ENCODE data around the gene ARHGEF1. TPM values are rescaled to one million over a fixed set of nuclear protein-coding genes. Genes with fewer than 3 reads are reported as not detected.

The ARHGEF1 gene
- total RNA-seq, 2 donors from 2014 or later = 929 to 961 TPM

GRCh38 chr19:41853768-41854167 is 29.2 kb upstream of the ARHGEF1 start:
- Mint-ChIP-seq H3K4me3 (no peak overlapping the region), H3K36me3 (ENCODE audit: low read depth) (no peaks in the 10 kb centered on the region), H3K4me1 (peaks cover 7% of the 10 kb centered on the region), H3K27me3 (peaks cover 43% of the 10 kb centered on the region), H3K27ac (no peak overlapping the region)
- DNase-seq (no peak), ATAC-seq (no peak)
- H3K9me3 ChIP-seq (ENCODE audit: control insufficient read depth, low read length, poor library complexity, severe bottlenecking) = no peaks in the 10 kb centered on the region

DNA sequence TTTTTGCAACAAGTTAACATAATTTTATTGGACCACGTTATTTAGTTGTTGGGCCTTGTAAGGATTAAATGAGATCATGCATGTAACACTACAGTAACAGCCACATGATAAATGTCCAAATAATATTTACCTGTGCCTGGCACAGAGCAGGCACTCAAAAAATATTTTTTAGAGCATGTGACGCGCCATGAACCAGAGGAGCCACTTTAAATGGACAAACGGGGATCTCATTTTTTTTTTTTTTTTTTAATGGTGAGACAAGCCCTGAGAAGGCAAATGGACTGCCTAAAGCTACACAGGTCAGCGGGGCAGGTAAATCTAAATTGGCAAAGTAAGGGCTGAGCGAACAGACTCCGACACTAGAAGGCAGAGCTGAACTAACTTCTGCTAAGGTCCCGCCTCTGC is 23.8 kb upstream of the ARHGEF1 start:
- ATAC-seq (no peak), DNase-seq (no peak)
- peaks cover 10% of the 10 kb centered on the region for H3K27me3 Mint-ChIP-seq
- peaks cover 9% of the 10 kb centered on the region for H3K36me3 Mint-ChIP-seq (ENCODE audit: low read depth)
- peak overlapping the region; percentile 99 for H3K4me3 Mint-ChIP-seq
- H3K4me1 Mint-ChIP-seq = peaks cover 37% of the 10 kb centered on the region
- H3K9me3 ChIP-seq (ENCODE audit: control insufficient read depth, low read length, poor library complexity, severe bottlenecking) = no peaks in the 10 kb centered on the region
- peak overlapping the region; percentile 100 for H3K27ac Mint-ChIP-seq

DNA sequence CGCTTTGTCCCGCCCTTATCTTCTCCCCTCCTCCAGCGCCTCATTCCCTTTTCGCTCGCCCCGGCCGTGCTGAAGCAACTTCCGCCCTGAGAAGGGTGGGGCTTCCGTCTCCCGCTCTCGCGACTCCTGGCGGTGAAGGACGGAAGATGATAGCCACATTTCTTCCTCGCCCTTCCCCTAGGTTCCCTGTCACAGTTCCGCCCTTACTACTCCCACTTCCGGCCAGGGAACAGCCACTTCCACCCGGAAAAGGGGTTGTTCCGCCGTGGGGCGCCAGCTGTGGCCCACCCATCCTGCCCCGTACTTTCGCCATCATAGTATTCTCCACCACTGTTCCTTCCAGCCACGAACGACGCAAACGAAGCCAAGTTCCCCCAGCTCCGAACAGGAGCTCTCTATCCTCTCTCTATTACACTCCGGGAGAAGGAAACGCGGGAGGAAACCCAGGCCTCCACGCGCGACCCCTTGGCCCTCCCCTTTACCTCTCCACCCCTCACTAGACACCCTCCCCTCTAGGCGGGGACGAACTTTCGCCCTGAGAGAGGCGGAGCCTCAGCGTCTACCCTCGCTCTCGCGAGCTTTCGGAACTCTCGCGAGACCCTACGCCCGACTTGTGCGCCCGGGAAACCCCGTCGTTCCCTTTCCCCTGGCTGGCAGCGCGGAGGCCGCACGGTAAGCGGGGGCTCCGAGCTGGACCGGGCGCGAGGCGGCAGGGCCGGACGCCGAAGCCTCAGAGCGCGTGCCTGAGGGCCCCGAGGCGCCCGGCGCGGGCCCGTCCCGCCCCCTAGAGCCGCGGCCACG is 23.2 kb upstream of the ARHGEF1 start, which contains the start of gene RPS19:
Gene RPS19 (plus strand): TSS at position 638 of the 801 bp plus-strand sequence. CDS start 520 bp downstream, outside the sequence.
- peak within 1 kb of the TSS; percentile 99 for H3K4me3 Mint-ChIP-seq
- ATAC-seq (peak; percentile 88), DNase-seq (peak; percentile 93 to 98 (median 96))
- H3K36me3 Mint-ChIP-seq (ENCODE audit: low read depth) = peaks cover 9% of the 10 kb centered on the region
- H3K27me3 Mint-ChIP-seq = peaks cover 4% of the 10 kb centered on the region
- H3K4me1 Mint-ChIP-seq = peaks cover 37% of the 10 kb centered on the region
- peak within 1 kb of the TSS; percentile 100 for H3K27ac Mint-ChIP-seq
- no peaks in the 10 kb centered on the region for H3K9me3 ChIP-seq (ENCODE audit: control insufficient read depth, low read length, poor library complexity, severe bottlenecking)

DNA sequence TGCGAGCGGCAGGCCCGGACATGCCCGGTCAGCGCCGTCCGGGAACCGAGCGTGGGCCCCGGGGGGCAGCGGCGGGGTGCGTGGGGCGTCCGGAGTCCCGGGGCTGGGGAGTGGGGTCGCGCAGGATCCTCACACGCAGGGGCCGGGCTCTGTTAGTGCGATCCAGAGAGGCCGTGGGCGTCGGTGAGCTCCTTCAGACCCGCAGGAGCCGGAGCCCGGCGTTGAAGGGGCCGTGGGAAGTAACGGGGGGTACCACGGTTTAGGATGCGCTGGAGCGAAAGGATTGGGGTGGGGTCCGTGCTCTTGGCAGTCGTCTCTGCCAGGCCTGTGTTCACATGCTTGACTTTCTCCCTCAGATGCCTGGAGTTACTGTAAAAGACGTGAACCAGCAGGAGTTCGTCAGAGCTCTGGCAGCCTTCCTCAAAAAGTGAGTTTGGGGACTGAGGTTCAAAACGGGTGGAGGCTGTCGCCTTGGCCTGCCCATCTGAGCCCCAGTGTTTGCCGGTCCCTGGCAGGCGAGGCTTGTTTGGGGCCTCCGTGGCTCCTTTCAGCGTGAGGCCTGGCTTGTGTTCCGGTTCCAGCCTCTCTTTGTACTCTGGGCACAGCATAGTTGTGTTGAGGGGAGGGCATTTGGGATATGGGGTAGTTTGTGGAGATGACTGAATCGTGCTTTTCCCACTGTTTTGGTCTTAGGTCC is 22.4 kb upstream of the ARHGEF1 start:
- Mint-ChIP-seq H3K4me3 (peak overlapping the region; percentile 99), H3K27ac (peak overlapping the region; percentile 100), H3K36me3 (ENCODE audit: low read depth) (peaks cover 9% of the 10 kb centered on the region), H3K27me3 (no peaks in the 10 kb centered on the region), H3K4me1 (peaks cover 37% of the 10 kb centered on the region)
- ATAC-seq = no peak
- no peak for DNase-seq
- H3K9me3 ChIP-seq (ENCODE audit: control insufficient read depth, low read length, poor library complexity, severe bottlenecking) = no peaks in the 10 kb centered on the region

DNA sequence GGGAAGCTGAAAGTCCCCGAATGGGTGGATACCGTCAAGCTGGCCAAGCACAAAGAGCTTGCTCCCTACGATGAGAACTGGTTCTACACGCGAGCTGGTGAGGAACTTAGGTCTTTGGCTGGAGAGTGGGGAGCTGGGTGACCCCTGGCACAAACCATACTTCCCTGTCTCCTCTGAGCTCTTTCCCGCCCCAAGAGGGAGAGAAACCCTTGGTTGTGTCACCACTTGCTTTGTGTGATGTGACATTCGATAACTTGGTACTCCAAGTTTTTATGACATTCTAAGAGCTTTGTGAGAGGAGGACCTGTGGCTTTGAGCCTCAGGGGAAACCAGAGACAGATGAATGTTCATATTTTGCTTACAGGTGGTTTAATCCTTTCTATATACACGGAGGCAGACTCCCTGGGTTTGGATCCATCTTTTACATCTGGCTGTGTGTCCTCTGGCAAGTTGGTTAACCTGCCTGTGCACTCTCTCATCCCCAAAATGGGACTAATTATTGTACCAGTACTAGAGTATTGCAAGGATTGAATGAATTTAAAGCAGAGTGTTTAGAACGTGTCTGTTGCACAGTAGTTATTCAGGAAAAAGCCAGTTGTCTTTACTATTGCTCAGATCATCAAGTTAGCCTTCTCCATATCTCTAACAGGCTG is 21.7 kb upstream of the ARHGEF1 start:
- no peak for DNase-seq
- H3K9me3 ChIP-seq (ENCODE audit: control insufficient read depth, low read length, poor library complexity, severe bottlenecking) = no peaks in the 10 kb centered on the region
- Mint-ChIP-seq H3K36me3 (ENCODE audit: low read depth) (peaks cover 9% of the 10 kb centered on the region), H3K27ac (peak overlapping the region; percentile 100), H3K4me1 (peaks cover 41% of the 10 kb centered on the region), H3K4me3 (peak overlapping the region; percentile 99), H3K27me3 (no peaks in the 10 kb centered on the region)
- no peak for ATAC-seq

GRCh38 chr19:41861846-41862245 is 21.1 kb upstream of the ARHGEF1 start:
- Mint-ChIP-seq H3K4me3 (peak overlapping the region; percentile 99), H3K4me1 (peaks cover 43% of the 10 kb centered on the region), H3K36me3 (ENCODE audit: low read depth) (peaks cover 9% of the 10 kb centered on the region), H3K27me3 (no peaks in the 10 kb centered on the region), H3K27ac (peak overlapping the region; percentile 100)
- ATAC-seq (no peak), DNase-seq (no peak)
- H3K9me3 ChIP-seq (ENCODE audit: control insufficient read depth, low read length, poor library complexity, severe bottlenecking) = no peaks in the 10 kb centered on the region

GRCh38 chr19:41862445-41862986 is 20.5 kb upstream of the ARHGEF1 start:
- Mint-ChIP-seq H3K27ac (peak overlapping the region; percentile 100), H3K36me3 (ENCODE audit: low read depth) (peaks cover 9% of the 10 kb centered on the region), H3K27me3 (no peaks in the 10 kb centered on the region), H3K4me3 (peak overlapping the region; percentile 68), H3K4me1 (peaks cover 43% of the 10 kb centered on the region)
- ATAC-seq (no peak), DNase-seq (no peak)
- H3K9me3 ChIP-seq (ENCODE audit: control insufficient read depth, low read length, poor library complexity, severe bottlenecking) = no peaks in the 10 kb centered on the region

GRCh38 chr19:41863209-41863931 is 19.6 kb upstream of the ARHGEF1 start:
- Mint-ChIP-seq H3K27me3 (no peaks in the 10 kb centered on the region), H3K4me3 (peak overlapping the region; percentile 68), H3K4me1 (peaks cover 50% of the 10 kb centered on the region), H3K27ac (peak overlapping the region; percentile 100), H3K36me3 (ENCODE audit: low read depth) (peaks cover 9% of the 10 kb centered on the region)
- no peak for ATAC-seq
- no peak for DNase-seq
- no peaks in the 10 kb centered on the region for H3K9me3 ChIP-seq (ENCODE audit: control insufficient read depth, low read length, poor library complexity, severe bottlenecking)

GRCh38 chr19:41864374-41864773 is 18.6 kb upstream of the ARHGEF1 start:
- peaks cover 9% of the 10 kb centered on the region for H3K36me3 Mint-ChIP-seq (ENCODE audit: low read depth)
- peaks cover 53% of the 10 kb centered on the region for H3K4me1 Mint-ChIP-seq

DNA sequence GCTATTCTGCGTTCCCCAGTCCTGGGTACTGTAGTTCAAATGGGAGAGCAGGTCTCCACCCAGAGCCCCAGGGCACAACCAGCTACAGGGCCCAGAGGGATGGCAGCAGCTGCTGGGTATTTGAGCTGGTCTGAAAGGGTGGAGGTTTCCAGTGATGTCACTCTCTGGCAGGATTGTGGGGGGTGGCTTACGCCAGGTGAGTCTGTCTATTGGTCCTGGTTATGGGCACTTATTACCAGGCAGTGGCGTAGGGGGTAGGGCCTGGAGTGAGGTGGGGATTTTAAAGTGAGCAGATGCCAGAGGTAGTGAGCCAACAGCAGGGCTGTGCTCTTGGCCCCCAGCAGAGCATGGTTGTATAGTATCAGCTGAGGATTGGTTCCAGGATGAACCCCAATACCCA is 16.7 kb upstream of the ARHGEF1 start:
- no peak for ATAC-seq
- Mint-ChIP-seq H3K27ac (peak overlapping the region; percentile 100), H3K4me3 (peak overlapping the region; percentile 69), H3K27me3 (no peaks in the 10 kb centered on the region), H3K4me1 (peaks cover 49% of the 10 kb centered on the region), H3K36me3 (ENCODE audit: low read depth) (peaks cover 9% of the 10 kb centered on the region)
- DNase-seq = no peak
- H3K9me3 ChIP-seq (ENCODE audit: control insufficient read depth, low read length, poor library complexity, severe bottlenecking) = no peaks in the 10 kb centered on the region

More at GRCh38 chr19:41864374-41864773, 18.6 kb upstream of the ARHGEF1 start:
- no peak for ATAC-seq
- peak overlapping the region; percentile 71 for H3K4me3 Mint-ChIP-seq
- no peaks in the 10 kb centered on the region for H3K27me3 Mint-ChIP-seq
- no peak for DNase-seq
- no peaks in the 10 kb centered on the region for H3K9me3 ChIP-seq (ENCODE audit: control insufficient read depth, low read length, poor library complexity, severe bottlenecking)
- peak overlapping the region; percentile 100 for H3K27ac Mint-ChIP-seq

GRCh38 chr19:41868120-41868988 is 14.6 kb upstream of the ARHGEF1 start:
- peak overlapping the region; percentile 45 for H3K4me3 Mint-ChIP-seq
- no peaks in the 10 kb centered on the region for H3K9me3 ChIP-seq (ENCODE audit: control insufficient read depth, low read length, poor library complexity, severe bottlenecking)
- DNase-seq (no peak), ATAC-seq (no peak)
- H3K4me1 Mint-ChIP-seq = peaks cover 50% of the 10 kb centered on the region
- H3K36me3 Mint-ChIP-seq (ENCODE audit: low read depth) = peaks cover 8% of the 10 kb centered on the region
- no peaks in the 10 kb centered on the region for H3K27me3 Mint-ChIP-seq
- peak overlapping the region; percentile 97 for H3K27ac Mint-ChIP-seq

GRCh38 chr19:41868989-41869300 is 14.0 kb upstream of the ARHGEF1 start:
- no peaks in the 10 kb centered on the region for H3K9me3 ChIP-seq (ENCODE audit: control insufficient read depth, low read length, poor library complexity, severe bottlenecking)
- Mint-ChIP-seq H3K4me3 (peak overlapping the region; percentile 45), H3K36me3 (ENCODE audit: low read depth) (peaks cover 5% of the 10 kb centered on the region), H3K27me3 (no peaks in the 10 kb centered on the region), H3K27ac (peak overlapping the region; percentile 97), H3K4me1 (peaks cover 50% of the 10 kb centered on the region)
- no peak for DNase-seq
- no peak for ATAC-seq

Data from T-helper 17 cell (primary cell).